WI38 (cell line): ENCODE results near the gene RNASE1.

Experiments used
- H3K4me3 ChIP-seq: 2 replicates; pipeline ENCODE4 v1.5.1; 2011; ENCODE audit warnings: low read depth, mild to moderate bottlenecking, control low read depth, low read length
- CTCF ChIP-seq: IDR thresholded peaks from 2 replicates; pipeline ENCODE4 v1.5.1; 2012; ENCODE audit warnings: low read depth, mild to moderate bottlenecking, control low read depth, low read length

The RNASE1 gene

GRCh38 chr14:20802341-20803084 lies at the start of gene RNASE1:
RNASE1 (minus strand) TSS chr14:20802844; CDS start chr14:20802068, 776 bp downstream.
- no peak for TF ChIP-seq CTCF
- no peak within 1 kb of the TSS for H3K4me3 ChIP-seq

- TF ChIP-seq CTCF: no peak
- no peak overlapping the region for H3K4me3 ChIP-seq
Observed at GRCh38 chr14:20848955-20849570, 46.4 kb upstream of the RNASE1 start.

- no peak overlapping the region for H3K4me3 ChIP-seq
- no peak for TF ChIP-seq CTCF
Observed at GRCh38 chr14:20848316-20848954, 45.8 kb upstream of the RNASE1 start.

- TF ChIP-seq CTCF: no peak
- no peak overlapping the region for H3K4me3 ChIP-seq
Observed at GRCh38 chr14:20846560-20846959, 43.9 kb upstream of the RNASE1 start.

- H3K4me3 ChIP-seq: no peak overlapping the region
- TF ChIP-seq CTCF: no peak
Observed at GRCh38 chr14:20841096-20841495, 38.5 kb upstream of the RNASE1 start.

GRCh38 chr14:20837831-20838230 lies 35.2 kb upstream of the RNASE1 start:
- TF ChIP-seq CTCF: no peak
- H3K4me3 ChIP-seq: no peak overlapping the region
